WTC11 (cell line): ENCODE measurements around the gene ENG. TPM values are rescaled to one million over a fixed set of nuclear protein-coding genes. Genes with fewer than 3 reads are reported as not detected.
A peak's percentile ranks its signal among the peaks of the same experiment; 100 is the strongest.

Experiments used
- ATAC-seq: fragments of 200-7000 bp; cut with Tn5 transposase; 2 replicates; pipeline ENCODE4 v1.10.0; 2021; ENCODE audit warnings: mild to moderate bottlenecking, moderate library complexity
- CTCF ChIA-PET: fragments of 300-600 bp; sonication (Branson Sonifier 250); formaldehyde crosslinking; loops from one replicate; lab custom pipeline; 2021; ENCODE audit warnings: antibody characterized with exemption; lab: Charles Lee
- POLR2A ChIA-PET: fragments of 350-600 bp; sonication (Branson Sonifier 250); formaldehyde crosslinking; loops from one replicate; lab custom pipeline; 2021; ENCODE audit warnings: antibody characterized with exemption; lab: Charles Lee
- DNase-seq: peaks from one replicate; pipeline ENCODE4 v3.0.0; 2021; ENCODE audit warnings: low spot score
- H3K27ac Mint-ChIP-seq: 2 replicates; pipeline ENCODE4 v1.8.0; 2021; ENCODE audit warnings: mixed read lengths
- H3K27me3 Mint-ChIP-seq: 2 replicates; pipeline ENCODE4 v1.8.0; 2021; ENCODE audit warnings: low read depth, mild to moderate bottlenecking, moderate library complexity, mixed read lengths
- H3K36me3 Mint-ChIP-seq: 2 replicates; pipeline ENCODE4 v1.8.0; 2021; ENCODE audit warnings: mixed read lengths
- H3K4me1 Mint-ChIP-seq: 2 replicates; pipeline ENCODE4 v1.8.0; 2022; ENCODE audit warnings: mixed read lengths
- H3K4me3 Mint-ChIP-seq: 2 replicates; pipeline ENCODE4 v1.8.0; 2021; ENCODE audit warnings: mild to moderate bottlenecking, moderate library complexity, mixed read lengths
- H3K9me3 Mint-ChIP-seq: 2 replicates; pipeline ENCODE4 v1.8.0; 2021; ENCODE audit warnings: mixed read lengths
- AFF4 ChIP-seq: sonication (generic); formaldehyde crosslinking; IDR thresholded peaks from 2 replicates; pipeline ENCODE4 v1.8.1; 2023; ENCODE audit warnings: mild to moderate bottlenecking, missing genetic modification reagents, borderline replicate concordance
- CREB1 ChIP-seq: sonication (generic); formaldehyde crosslinking; IDR thresholded peaks from 2 replicates; pipeline ENCODE4 v1.8.0; 2023; ENCODE audit warnings: mild to moderate bottlenecking, missing genetic modification reagents
- E2F1 ChIP-seq: sonication (generic); formaldehyde crosslinking; IDR thresholded peaks from 2 replicates; pipeline ENCODE4 v1.8.0; 2022; ENCODE audit warnings: mild to moderate bottlenecking, missing genetic modification reagents
- HMGA2 ChIP-seq: fragments of 250-450 bp; sonication (Bioruptor Pico); IDR thresholded peaks from 2 replicates; pipeline ENCODE4 v1.4.0; 2021; ENCODE audit warnings: mild to moderate bottlenecking, moderate library complexity
- KAT7 ChIP-seq: sonication (generic); formaldehyde crosslinking; IDR thresholded peaks from 2 replicates; pipeline ENCODE4 v1.8.1; 2023; ENCODE audit warnings: missing genetic modification reagents, mild to moderate bottlenecking, borderline replicate concordance
- NFYB ChIP-seq: sonication (generic); formaldehyde crosslinking; conservative IDR thresholded peaks from 2 replicates; pipeline ENCODE4 v1.8.0; 2022; ENCODE audit warnings: low read depth, missing genetic modification reagents
- NR1H2 ChIP-seq: sonication (generic); formaldehyde crosslinking; IDR thresholded peaks from 2 replicates; pipeline ENCODE4 v1.9.0; 2021; ENCODE audit warnings: mild to moderate bottlenecking, moderate library complexity, missing genetic modification reagents
- PREB ChIP-seq: sonication (generic); formaldehyde crosslinking; IDR thresholded peaks from 2 replicates; pipeline ENCODE4 v1.8.1; 2022; ENCODE audit warnings: mild to moderate bottlenecking, missing genetic modification reagents, moderate library complexity, borderline replicate concordance
- RELA ChIP-seq: sonication (generic); formaldehyde crosslinking; IDR thresholded peaks from 2 replicates; pipeline ENCODE4 v1.8.1; 2022; ENCODE audit warnings: missing genetic modification reagents, mild to moderate bottlenecking, borderline replicate concordance
- RORB ChIP-seq: fragments of 250-450 bp; sonication (Bioruptor Pico); IDR thresholded peaks from 2 replicates; pipeline ENCODE4 v1.9.0; 2021; ENCODE audit warnings: mild to moderate bottlenecking
- SOX15 ChIP-seq: fragments of 250-450 bp; sonication (Bioruptor Pico); IDR thresholded peaks from 2 replicates; pipeline ENCODE4 v1.9.0; 2021; ENCODE audit warnings: mild to moderate bottlenecking
- TP53 ChIP-seq: sonication (generic); formaldehyde crosslinking; IDR thresholded peaks from 2 replicates; pipeline ENCODE4 v1.8.1; 2023; ENCODE audit warnings: mild to moderate bottlenecking, missing genetic modification reagents
- ZNF138 ChIP-seq: sonication (generic); formaldehyde crosslinking; conservative IDR thresholded peaks from 2 replicates; pipeline ENCODE4 v1.8.1; 2022; ENCODE audit warnings: mild to moderate bottlenecking, moderate library complexity, missing genetic modification reagents
- ZNF232 ChIP-seq: sonication (generic); formaldehyde crosslinking; IDR thresholded peaks from 2 replicates; pipeline ENCODE4 v1.8.0; 2022; ENCODE audit warnings: mild to moderate bottlenecking, missing genetic modification reagents
- ZNF263 ChIP-seq: sonication (generic); formaldehyde crosslinking; IDR thresholded peaks from 2 replicates; pipeline ENCODE4 v1.8.1; 2022; ENCODE audit warnings: low read depth, mild to moderate bottlenecking, moderate library complexity, missing genetic modification reagents
- ZNF423 ChIP-seq: fragments of 250-450 bp; sonication (Bioruptor Pico); IDR thresholded peaks from 2 replicates; pipeline ENCODE4 v2.1.2; 2022; ENCODE audit warnings: mild to moderate bottlenecking, moderate library complexity
- ZNF671 ChIP-seq: fragments of 250-450 bp; sonication (Bioruptor Pico); IDR thresholded peaks from 2 replicates; pipeline ENCODE4 v1.8.0; 2021; ENCODE audit warnings: mild to moderate bottlenecking
- total RNA-seq: library from RNA; stranded (reverse); gene quantifications from 3 replicates; pipeline ENCODE4 v1.2.3, GENCODE V29; 2021
- TF ChIP-seq, protein P1 (sequence below): sonication (generic); formaldehyde crosslinking; IDR thresholded peaks from 2 replicates; pipeline ENCODE4 v1.8.1; 2022; ENCODE audit warnings: low read depth, missing genetic modification reagents, borderline replicate concordance
- TF ChIP-seq, protein P2 (sequence below): sonication (generic); formaldehyde crosslinking; conservative IDR thresholded peaks from 2 replicates; pipeline ENCODE4 v1.8.1; 2023; ENCODE audit warnings: mild to moderate bottlenecking, low read depth, missing genetic modification reagents, moderate library complexity
- TF ChIP-seq, protein P3 (sequence below): sonication (generic); formaldehyde crosslinking; IDR thresholded peaks from 2 replicates; pipeline ENCODE4 v1.8.1; 2023; ENCODE audit warnings: mild to moderate bottlenecking, missing genetic modification reagents

The ENG gene
- total RNA-seq, 1 experiment from 2014 or later = 4.4 TPM

GRCh38 chr9:127770583-127770904 is 83.9 kb downstream of the ENG start (continued):
- no peak for TF ChIP-seq CREB1
- no peak for TF ChIP-seq HMGA2 (CRISPR knock-in tag)
- TF ChIP-seq AFF4 = no peak

DNA sequence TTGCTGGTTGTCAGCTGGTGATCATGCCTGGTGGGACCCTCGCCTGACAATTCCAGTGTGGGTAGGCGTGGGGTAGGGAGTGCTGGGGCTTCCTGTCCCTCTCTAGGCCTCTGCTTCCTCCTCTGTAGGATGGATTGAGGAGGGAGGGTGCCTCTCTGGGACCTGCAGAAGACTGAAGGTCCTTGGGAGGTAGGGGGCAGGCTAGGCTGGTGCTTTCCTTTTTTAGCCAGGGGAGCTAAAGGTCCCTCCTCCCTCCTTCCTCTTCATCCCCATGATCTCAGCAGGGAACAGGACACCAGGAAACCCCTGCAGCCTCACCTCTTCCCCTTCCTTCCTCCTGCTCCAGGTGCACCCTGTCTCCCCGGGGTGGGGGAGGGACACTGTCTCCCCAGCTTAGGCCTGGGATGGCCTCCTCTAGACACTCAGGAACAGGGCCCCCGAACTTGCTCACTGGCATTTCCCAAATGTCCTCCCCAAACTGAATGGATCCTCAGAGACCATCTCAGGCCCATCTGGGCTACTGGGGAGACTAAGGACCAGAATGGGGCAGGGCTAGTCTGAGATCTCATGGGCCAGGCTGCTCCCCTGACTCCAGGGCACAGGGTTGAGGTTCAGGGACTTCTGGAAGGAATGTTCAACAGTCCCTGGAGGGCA is 84.4 kb downstream of the ENG start:
- TF ChIP-seq ZNF138 (CRISPR knock-in tag) (no peak), ZNF423 (0 out of 2 replicates have a peak, but pooled peaks have one; percentile 4), ZNF263 (CRISPR knock-in tag) (0 out of 2 replicates have a peak, but pooled peaks have one; percentile 34), RELA (CRISPR knock-in tag) (no peak), E2F1 (CRISPR knock-in tag) (no peak), RORB (CRISPR knock-in tag) (no peak)
- TF ChIP-seq, protein P1, sequence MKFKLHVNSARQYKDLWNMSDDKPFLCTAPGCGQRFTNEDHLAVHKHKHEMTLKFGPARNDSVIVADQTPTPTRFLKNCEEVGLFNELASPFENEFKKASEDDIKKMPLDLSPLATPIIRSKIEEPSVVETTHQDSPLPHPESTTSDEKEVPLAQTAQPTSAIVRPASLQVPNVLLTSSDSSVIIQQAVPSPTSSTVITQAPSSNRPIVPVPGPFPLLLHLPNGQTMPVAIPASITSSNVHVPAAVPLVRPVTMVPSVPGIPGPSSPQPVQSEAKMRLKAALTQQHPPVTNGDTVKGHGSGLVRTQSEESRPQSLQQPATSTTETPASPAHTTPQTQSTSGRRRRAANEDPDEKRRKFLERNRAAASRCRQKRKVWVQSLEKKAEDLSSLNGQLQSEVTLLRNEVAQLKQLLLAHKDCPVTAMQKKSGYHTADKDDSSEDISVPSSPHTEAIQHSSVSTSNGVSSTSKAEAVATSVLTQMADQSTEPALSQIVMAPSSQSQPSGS (CRISPR knock-in tag) = no peak
- Mint-ChIP-seq H3K27me3 (peaks cover 11% of the 10 kb centered on the region), H3K27ac (no peak overlapping the region; the same call in 1 of the 2 replicates), H3K4me3 (peak overlapping the region; percentile 84), H3K4me1 (peaks cover 32% of the 10 kb centered on the region), H3K9me3 (no peaks in the 10 kb centered on the region), H3K36me3 (no peaks in the 10 kb centered on the region)
- DNase-seq (no peak), ATAC-seq (no peak)
- ChIA-PET CTCF (interaction anchor here (0.6 to 3.3 kb wide), 15 partner anchors 9 to 348 kb away, joined by 3 to 54 read pairs (median 4); partner anchors contain the start of genes CDK9, ST6GALNAC4 and TOR2A), POLR2A (interaction anchor here (0.7 to 1.3 kb wide), 3 partner anchors 12 to 147 kb away, joined by 3 to 5 read pairs (median 3); partner anchors contain the start of gene ST6GALNAC4)

DNA sequence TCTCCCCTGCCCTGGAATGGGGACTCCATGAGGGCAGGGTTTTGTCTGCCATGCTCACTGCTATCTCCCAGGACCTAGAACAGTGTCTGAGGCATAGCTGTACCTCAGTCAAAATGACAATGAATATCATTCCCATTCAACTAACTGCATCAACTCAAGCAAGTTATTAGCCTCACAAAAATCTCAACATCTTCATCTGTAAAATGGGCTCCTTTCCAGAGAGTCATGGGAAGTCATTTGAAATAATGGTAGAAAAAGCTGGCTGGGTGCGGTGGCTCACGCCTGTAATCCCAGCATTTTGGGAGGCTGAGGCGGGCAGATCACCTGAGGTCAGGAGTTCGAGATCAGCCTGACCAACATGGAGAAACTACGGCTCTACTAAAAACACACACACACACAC is 85.4 kb downstream of the ENG start:
- peaks cover 35% of the 10 kb centered on the region for H3K4me1 Mint-ChIP-seq
- H3K27me3 Mint-ChIP-seq = peaks cover 11% of the 10 kb centered on the region
- H3K36me3 Mint-ChIP-seq = no peaks in the 10 kb centered on the region
- ChIA-PET POLR2A (no interaction called here), CTCF (interaction anchor here (1.2 to 3.3 kb wide), 5 partner anchors 14 to 101 kb away, joined by 3 to 54 read pairs (median 30); partner anchors contain the start of genes CDK9 and TOR2A)
- H3K27ac Mint-ChIP-seq = no peak overlapping the region
- no peak for DNase-seq
- no peak overlapping the region for H3K4me3 Mint-ChIP-seq
- ATAC-seq = no peak
- no peaks in the 10 kb centered on the region for H3K9me3 Mint-ChIP-seq
- TF ChIP-seq, protein P2, sequence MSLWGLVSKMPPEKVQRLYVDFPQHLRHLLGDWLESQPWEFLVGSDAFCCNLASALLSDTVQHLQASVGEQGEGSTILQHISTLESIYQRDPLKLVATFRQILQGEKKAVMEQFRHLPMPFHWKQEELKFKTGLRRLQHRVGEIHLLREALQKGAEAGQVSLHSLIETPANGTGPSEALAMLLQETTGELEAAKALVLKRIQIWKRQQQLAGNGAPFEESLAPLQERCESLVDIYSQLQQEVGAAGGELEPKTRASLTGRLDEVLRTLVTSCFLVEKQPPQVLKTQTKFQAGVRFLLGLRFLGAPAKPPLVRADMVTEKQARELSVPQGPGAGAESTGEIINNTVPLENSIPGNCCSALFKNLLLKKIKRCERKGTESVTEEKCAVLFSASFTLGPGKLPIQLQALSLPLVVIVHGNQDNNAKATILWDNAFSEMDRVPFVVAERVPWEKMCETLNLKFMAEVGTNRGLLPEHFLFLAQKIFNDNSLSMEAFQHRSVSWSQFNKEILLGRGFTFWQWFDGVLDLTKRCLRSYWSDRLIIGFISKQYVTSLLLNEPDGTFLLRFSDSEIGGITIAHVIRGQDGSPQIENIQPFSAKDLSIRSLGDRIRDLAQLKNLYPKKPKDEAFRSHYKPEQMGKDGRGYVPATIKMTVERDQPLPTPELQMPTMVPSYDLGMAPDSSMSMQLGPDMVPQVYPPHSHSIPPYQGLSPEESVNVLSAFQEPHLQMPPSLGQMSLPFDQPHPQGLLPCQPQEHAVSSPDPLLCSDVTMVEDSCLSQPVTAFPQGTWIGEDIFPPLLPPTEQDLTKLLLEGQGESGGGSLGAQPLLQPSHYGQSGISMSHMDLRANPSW (CRISPR knock-in tag) = no peak
- TF ChIP-seq, protein P3, sequence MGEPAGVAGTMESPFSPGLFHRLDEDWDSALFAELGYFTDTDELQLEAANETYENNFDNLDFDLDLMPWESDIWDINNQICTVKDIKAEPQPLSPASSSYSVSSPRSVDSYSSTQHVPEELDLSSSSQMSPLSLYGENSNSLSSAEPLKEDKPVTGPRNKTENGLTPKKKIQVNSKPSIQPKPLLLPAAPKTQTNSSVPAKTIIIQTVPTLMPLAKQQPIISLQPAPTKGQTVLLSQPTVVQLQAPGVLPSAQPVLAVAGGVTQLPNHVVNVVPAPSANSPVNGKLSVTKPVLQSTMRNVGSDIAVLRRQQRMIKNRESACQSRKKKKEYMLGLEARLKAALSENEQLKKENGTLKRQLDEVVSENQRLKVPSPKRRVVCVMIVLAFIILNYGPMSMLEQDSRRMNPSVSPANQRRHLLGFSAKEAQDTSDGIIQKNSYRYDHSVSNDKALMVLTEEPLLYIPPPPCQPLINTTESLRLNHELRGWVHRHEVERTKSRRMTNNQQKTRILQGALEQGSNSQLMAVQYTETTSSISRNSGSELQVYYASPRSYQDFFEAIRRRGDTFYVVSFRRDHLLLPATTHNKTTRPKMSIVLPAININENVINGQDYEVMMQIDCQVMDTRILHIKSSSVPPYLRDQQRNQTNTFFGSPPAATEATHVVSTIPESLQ (CRISPR knock-in tag) = no peak
- TF ChIP-seq ZNF232 (CRISPR knock-in tag) (no peak), KAT7 (CRISPR knock-in tag) (no peak), ZNF671 (no peak), PREB (CRISPR knock-in tag) (no peak), NR1H2 (CRISPR knock-in tag) (no peak), SOX15 (CRISPR knock-in tag) (no peak), RELA (CRISPR knock-in tag) (no peak), ZNF423 (no peak), NFYB (CRISPR knock-in tag) (no peak), TP53 (no peak)
